SW480 (cell line): ENCODE results near the gene MSANTD1.

Experiments
- DNase-seq: peaks from one replicate; pipeline ENCODE4 v3.0.0-alpha.2; 2016; ENCODE audit warnings: low spot score

Gene MSANTD1

GRCh38 chr4:3248811-3249661, at the start of gene MSANTD1:
MSANTD1 (plus strand) TSS chr4:3249159; CDS start chr4:3249223, 64 bp downstream.
- no peak for DNase-seq

- DNase-seq = no peak
These were observed 49.1 kb upstream of the MSANTD1 start for GRCh38 chr4:3199653-3200422.

- DNase-seq = no peak
These were observed 48.4 kb upstream of the MSANTD1 start for GRCh38 chr4:3200423-3201090.

- DNase-seq = peak; percentile 81
These were observed 46.9 kb upstream of the MSANTD1 start for GRCh38 chr4:3201718-3202702.

GRCh38 chr4:3202836-3203820, 45.8 kb upstream of the MSANTD1 start:
- DNase-seq = no peak

GRCh38 chr4:3203971-3204431, 45.0 kb upstream of the MSANTD1 start:
- DNase-seq = no peak

GRCh38 chr4:3205995-3206394, 43.0 kb upstream of the MSANTD1 start:
- DNase-seq = no peak

GRCh38 chr4:3206439-3207100, 42.4 kb upstream of the MSANTD1 start:
- no peak for DNase-seq

- DNase-seq = no peak
These were observed 41.4 kb upstream of the MSANTD1 start for GRCh38 chr4:3207531-3208037.

- no peak for DNase-seq
These were observed 40.1 kb upstream of the MSANTD1 start for GRCh38 chr4:3208826-3209225.

- DNase-seq = no peak
These were observed 39.2 kb upstream of the MSANTD1 start for GRCh38 chr4:3209551-3210325.

GRCh38 chr4:3210467-3210866, 38.5 kb upstream of the MSANTD1 start:
- no peak for DNase-seq

- no peak for DNase-seq
These were observed 37.1 kb upstream of the MSANTD1 start for GRCh38 chr4:3211866-3212265.

GRCh38 chr4:3212391-3213105, 36.4 kb upstream of the MSANTD1 start:
- no peak for DNase-seq

- DNase-seq = no peak
These were observed 35.9 kb upstream of the MSANTD1 start for GRCh38 chr4:3213106-3213425.

GRCh38 chr4:3213661-3214250, 35.2 kb upstream of the MSANTD1 start:
- no peak for DNase-seq

- DNase-seq = no peak
These were observed 33.7 kb upstream of the MSANTD1 start for GRCh38 chr4:3215256-3215655.

GRCh38 chr4:3215733-3216132, 33.2 kb upstream of the MSANTD1 start:
- DNase-seq = no peak
